Large intestine (tissue), 1 donor: ENCODE measurements around the gene PTPN2. TPM values are rescaled to one million over a fixed set of nuclear protein-coding genes. Genes with fewer than 3 reads are reported as not detected.

Experiments used
- polyA plus RNA-seq: library from polyadenylated mRNA; unstranded; fragments of 120-200 nt; gene quantifications from one replicate; pipeline ENCODE4 v1.2.1, GENCODE V29; 2013

The PTPN2 gene
- polyA plus RNA-seq, 1 donor = 55.3 TPM

Other genes with a start within 250 kb of the PTPN2 start
- gene SPIRE1, start 226.1 kb downstream of the PTPN2 start, polyA plus RNA-seq = 6.7 TPM
- 7.0 TPM for gene CEP76, start 181.5 kb downstream of the PTPN2 start, polyA plus RNA-seq
- 81.6 TPM for gene PSMG2, start 181.2 kb downstream of the PTPN2 start, polyA plus RNA-seq
- 32.2 TPM for gene SEH1L, start 63.8 kb upstream of the PTPN2 start, polyA plus RNA-seq
- gene CEP192, start 107.1 kb upstream of the PTPN2 start, polyA plus RNA-seq = 27.9 TPM